Lower leg skin (tissue), 3 donors: ENCODE measurements around the gene ACOT13.

Experiments used
- POLR2A ChIP-seq, 2 donors: fragments of 450-650 bp; IDR thresholded peaks; one replicate each; pipeline ENCODE4 v1.6.1; 2016 to 2017; ENCODE audit warnings: antibody characterized with exemption in 2 of 2, mild to moderate bottlenecking in 1 of 2, moderate library complexity in 1 of 2
- TF ChIP-seq, protein P1 (sequence below), 3 donors: fragments of 450-650 bp; IDR thresholded peaks; one replicate each; pipeline ENCODE4 v1.5.1; 2016; ENCODE audit warnings: antibody characterized with exemption in 3 of 3, mild to moderate bottlenecking in 3 of 3, moderate library complexity in 2 of 3

DNA sequence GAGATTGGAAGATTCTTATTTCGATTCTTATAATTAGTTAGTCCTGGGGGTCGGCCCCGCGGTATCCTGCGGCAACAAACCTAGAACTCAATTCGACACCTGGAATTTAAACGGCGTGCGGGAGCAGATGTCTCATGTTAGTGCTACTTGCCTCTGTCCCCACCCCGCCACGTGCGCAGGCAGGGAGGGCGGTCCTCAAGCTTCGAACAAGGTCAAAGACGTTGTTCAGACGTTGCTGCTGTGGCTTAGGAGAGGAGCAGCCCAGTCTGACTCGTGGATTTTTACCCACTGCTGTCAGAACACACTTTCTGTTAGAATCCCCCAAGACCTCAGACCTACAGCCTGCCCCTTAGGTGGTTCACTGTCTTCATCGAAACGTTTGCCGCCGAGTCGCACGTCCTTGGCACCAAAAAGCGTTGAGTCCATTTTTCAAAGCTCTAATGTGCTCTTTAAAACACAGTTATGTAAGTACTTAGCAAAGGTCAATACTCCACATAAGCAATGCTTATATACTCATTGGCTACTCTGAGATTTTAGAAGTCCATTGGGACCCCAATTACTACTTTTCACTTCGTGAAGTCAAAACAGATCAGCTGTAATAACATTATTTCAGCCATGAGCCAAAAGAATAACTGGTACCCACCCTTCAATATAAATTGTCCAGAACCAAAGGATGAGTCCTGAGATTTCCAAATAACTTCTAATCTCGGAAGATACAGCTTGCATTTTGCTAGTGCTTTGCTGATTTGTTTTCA, 54.8 kb downstream of the ACOT13 start:
- TF ChIP-seq, protein P1, sequence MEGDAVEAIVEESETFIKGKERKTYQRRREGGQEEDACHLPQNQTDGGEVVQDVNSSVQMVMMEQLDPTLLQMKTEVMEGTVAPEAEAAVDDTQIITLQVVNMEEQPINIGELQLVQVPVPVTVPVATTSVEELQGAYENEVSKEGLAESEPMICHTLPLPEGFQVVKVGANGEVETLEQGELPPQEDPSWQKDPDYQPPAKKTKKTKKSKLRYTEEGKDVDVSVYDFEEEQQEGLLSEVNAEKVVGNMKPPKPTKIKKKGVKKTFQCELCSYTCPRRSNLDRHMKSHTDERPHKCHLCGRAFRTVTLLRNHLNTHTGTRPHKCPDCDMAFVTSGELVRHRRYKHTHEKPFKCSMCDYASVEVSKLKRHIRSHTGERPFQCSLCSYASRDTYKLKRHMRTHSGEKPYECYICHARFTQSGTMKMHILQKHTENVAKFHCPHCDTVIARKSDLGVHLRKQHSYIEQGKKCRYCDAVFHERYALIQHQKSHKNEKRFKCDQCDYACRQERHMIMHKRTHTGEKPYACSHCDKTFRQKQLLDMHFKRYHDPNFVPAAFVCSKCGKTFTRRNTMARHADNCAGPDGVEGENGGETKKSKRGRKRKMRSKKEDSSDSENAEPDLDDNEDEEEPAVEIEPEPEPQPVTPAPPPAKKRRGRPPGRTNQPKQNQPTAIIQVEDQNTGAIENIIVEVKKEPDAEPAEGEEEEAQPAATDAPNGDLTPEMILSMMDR (IDR thresholded peaks at IDR 0.05): no peak
- TF ChIP-seq POLR2A (IDR thresholded peaks at IDR 0.05): no peak
